ENCODE measurements around the gene LAMB4. TPM values are rescaled to one million over a fixed set of nuclear protein-coding genes. Genes with fewer than 3 reads are reported as not detected.

The LAMB4 gene
- total and polyA plus RNA-seq, 2 of the 8 experiments (the other 6 are each of a cell fraction or from before 2014, with no cell fraction given): not detected

DNA sequence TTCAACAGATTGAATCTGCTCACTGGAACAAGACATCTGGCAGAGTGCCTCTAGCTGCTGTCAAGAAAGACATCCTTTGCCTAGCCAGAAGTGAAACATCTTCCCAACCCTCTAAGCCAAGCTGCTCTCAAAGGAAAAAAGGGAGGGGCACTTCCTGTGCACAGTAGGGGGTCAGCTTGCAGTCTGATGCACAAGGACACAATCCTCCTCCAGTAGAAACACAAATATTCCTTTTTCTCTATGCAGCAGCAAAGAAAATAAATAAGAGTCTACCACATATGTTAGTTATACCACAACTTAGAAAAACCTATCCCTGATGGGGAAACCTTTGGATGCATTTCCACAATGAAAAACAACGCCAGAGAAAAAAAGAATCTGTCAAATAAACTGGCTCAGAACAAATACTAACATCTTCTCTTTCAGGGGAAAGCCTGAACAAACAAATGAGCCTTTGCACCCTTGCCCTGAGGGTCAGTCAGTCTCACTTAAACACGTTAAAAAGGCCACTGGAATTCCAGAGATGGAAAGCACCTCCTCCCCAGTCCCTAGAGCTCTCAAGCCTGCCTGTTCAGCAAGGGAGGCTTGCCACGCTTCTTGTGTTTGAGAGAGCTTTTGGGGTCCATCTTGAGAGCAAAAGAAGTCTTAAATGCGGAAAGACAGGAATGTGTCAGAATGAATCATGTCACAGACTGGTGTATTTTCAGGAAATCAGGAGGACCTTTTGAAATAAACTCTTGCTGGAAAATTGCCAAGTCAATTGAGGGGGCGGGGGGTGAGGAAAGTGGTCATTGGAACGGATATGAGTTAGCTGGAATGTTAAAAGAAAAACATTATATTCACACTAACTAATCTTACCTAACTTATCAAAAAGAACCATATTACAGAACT is 134.7 kb downstream of the LAMB4 start:
- H3K4ac ChIP-seq (replicated peaks; ENCODE audit: insufficient read length, low read depth, low read length): no peak overlapping the region
- peaks cover 0 to 27% (median 7%) of the 10 kb centered on the region in 4 experiments; a peak in 4 of 8 replicates for H3K36me3 ChIP-seq (ENCODE audit: control insufficient read depth in 2 of 4, insufficient read depth in 4 of 4, low read length in 3 of 4)
- H2BK20ac ChIP-seq (ENCODE audit: low read length): no peak overlapping the region
- H3K4me1 ChIP-seq (replicated peaks in 1 of 4; ENCODE audit: control insufficient read depth in 3 of 4, insufficient read depth in 4 of 4, low read length in 3 of 4): no peaks in the 10 kb centered on the region; a peak in 2 of 7 replicates
- no peak overlapping the region for H3K14ac ChIP-seq (ENCODE audit: insufficient read length)
- DNase-seq (ENCODE audit: low read depth in 1 of 2, low spot score in 2 of 2): peak in 1 of 2 experiments; percentile 57
- H3K27ac ChIP-seq (ENCODE audit: low read depth, low read length): no peak overlapping the region
- peak; percentile 19 for FAIRE-seq
- H3K79me1 ChIP-seq (ENCODE audit: low read depth, low read length): no peaks in the 10 kb centered on the region
- no peaks in the 10 kb centered on the region for H3K79me2 ChIP-seq (ENCODE audit: control insufficient read depth in 1 of 2, insufficient read depth in 2 of 2, low read length in 2 of 2)
- H4K5ac ChIP-seq (ENCODE audit: insufficient read length, low read depth, low read length): no peak overlapping the region
- no peaks in the 10 kb centered on the region for H3K23me2 ChIP-seq (ENCODE audit: low read depth, low read length)
- no peak overlapping the region for H3K23ac ChIP-seq (ENCODE audit: insufficient read length)
- no peaks in the 10 kb centered on the region for H3K9me3 ChIP-seq (ENCODE audit: insufficient read depth in 2 of 2, low read depth in 1 of 2, low read length in 1 of 2)
- H2BK120ac ChIP-seq (replicated peaks; ENCODE audit: low read depth, low read length): no peak overlapping the region
- 69% methylated on average over 6 of the region's 6 CpGs; no CpG with 5 or more reads in 1 of the 2 experiments for WGBS, 2 experiments (ENCODE audit: extremely low coverage in 1 of 2, insufficient coverage in 1 of 2, insufficient read length in 1 of 2, insufficient replicate concordance in 2 of 2, low coverage in 1 of 2, low lambda C conversion rate in 2 of 2, missing lambda C conversion rate in 1 of 2)
- no peak overlapping the region for H4K91ac ChIP-seq (replicated peaks; ENCODE audit: insufficient read length, low read length)
- no peak overlapping the region for H3K18ac ChIP-seq (ENCODE audit: extremely low read depth, low read length)
- H3K4me3 ChIP-seq (ENCODE audit: extremely low read depth in 1 of 4, insufficient read depth in 2 of 4, low read depth in 3 of 4, low read length in 4 of 4): no peak overlapping the region
- H2BK15ac ChIP-seq (ENCODE audit: low read length): no peak overlapping the region
- ChIA-PET POLR2A (ENCODE audit: partially characterized antibody) (no interaction called here), CTCF (ENCODE audit: partially characterized antibody) (interaction anchor here (0.8 to 2.8 kb wide), 5 partner anchors 10 to 150 kb away, joined by 3 to 7 read pairs (median 3); partner anchors contain the start of gene DLD)
- H4K8ac ChIP-seq (ENCODE audit: extremely low read depth, insufficient read depth, low read length): no peak overlapping the region
- no peaks in the 10 kb centered on the region for H4K20me1 ChIP-seq (replicated peaks in 1 of 2; ENCODE audit: control insufficient read depth in 1 of 2, insufficient read depth in 2 of 2, low read length in 2 of 2)
- no peak overlapping the region for H2AK5ac ChIP-seq (ENCODE audit: low read depth, low read length)
- no peak overlapping the region for H3K56ac ChIP-seq (replicated peaks; ENCODE audit: insufficient read length, low read depth, low read length)
- no peak overlapping the region for H2AFZ ChIP-seq (ENCODE audit: low read length)
- H2BK5ac ChIP-seq (ENCODE audit: low read depth, low read length): no peak overlapping the region
- TF ChIP-seq, protein P1, sequence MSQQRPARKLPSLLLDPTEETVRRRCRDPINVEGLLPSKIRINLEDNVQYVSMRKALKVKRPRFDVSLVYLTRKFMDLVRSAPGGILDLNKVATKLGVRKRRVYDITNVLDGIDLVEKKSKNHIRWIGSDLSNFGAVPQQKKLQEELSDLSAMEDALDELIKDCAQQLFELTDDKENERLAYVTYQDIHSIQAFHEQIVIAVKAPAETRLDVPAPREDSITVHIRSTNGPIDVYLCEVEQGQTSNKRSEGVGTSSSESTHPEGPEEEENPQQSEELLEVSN (IDR thresholded peaks at IDR 0.05): no peak
- peak overlapping the region; percentile 8 to 9; a peak in 1 of 4 replicates for H3K4me2 ChIP-seq (ENCODE audit: insufficient read depth in 1 of 2, low read depth in 2 of 2, low read length in 2 of 2)
- peaks cover 0 to 3% (median 1%) of the 10 kb centered on the region in 4 experiments; a peak in 6 of 7 replicates for H3K27me3 ChIP-seq (replicated peaks in 1 of 4; ENCODE audit: control insufficient read depth in 3 of 4, extremely low read depth in 1 of 4, insufficient read depth in 3 of 4, low read length in 3 of 4)
- no peak overlapping the region for H3K9ac ChIP-seq (replicated peaks in 1 of 4; ENCODE audit: extremely low read depth in 1 of 4, low read depth in 3 of 4, low read length in 3 of 4)
- no peak overlapping the region for H2BK12ac ChIP-seq (ENCODE audit: low read depth, low read length)

Measured in H1 (cell line).